CD4-positive, alpha-beta T cell treated with Interleukin-15 for 4 hours (primary cell): Measurements from ENCODE around the gene PTGES2.
"Not testable (repeated sequence)": the region's sequence is repeated elsewhere in the genome, so short reads cannot be mapped to it uniquely, and the experiment has no call there.

Experiments
- DNase-seq: peaks from one replicate; pipeline ENCODE4 v3.0.0-alpha.2; 2020; ENCODE audit warnings: low spot score

The PTGES2 gene

DNA sequence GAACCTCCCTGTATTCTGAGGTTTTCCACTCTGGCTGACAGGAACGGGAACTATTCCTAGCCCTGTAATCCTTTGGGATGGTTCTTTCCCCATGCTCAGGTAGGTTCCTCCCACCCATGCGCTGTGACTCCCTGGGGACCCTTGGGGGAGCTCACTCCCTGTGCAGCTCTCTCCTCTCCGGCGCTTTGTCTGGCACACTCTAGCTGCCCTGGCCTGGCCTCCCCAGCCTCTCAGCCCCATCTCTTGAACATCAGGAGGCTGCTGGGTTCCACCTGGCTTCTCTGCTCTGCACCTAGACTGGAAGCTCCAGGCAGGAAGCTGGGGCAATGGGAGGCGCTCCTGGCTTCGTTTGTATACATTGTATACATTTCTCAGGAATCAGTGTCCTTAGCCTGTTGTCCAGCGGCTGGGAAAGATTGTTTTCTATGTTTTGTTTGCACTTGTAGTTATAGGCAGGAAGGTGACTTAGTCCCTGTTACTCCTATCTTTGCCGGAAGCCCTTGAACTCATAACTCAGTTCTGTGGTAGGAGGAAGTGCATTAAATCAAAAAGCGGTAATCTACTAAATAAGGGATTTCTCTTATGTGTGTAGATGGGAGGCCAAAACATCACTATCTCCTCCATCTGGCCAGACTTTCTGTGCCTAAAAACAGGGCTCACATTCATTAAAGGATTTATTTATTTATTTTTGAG lies 39.1 kb downstream of the PTGES2 start:
- no peak for DNase-seq

DNA sequence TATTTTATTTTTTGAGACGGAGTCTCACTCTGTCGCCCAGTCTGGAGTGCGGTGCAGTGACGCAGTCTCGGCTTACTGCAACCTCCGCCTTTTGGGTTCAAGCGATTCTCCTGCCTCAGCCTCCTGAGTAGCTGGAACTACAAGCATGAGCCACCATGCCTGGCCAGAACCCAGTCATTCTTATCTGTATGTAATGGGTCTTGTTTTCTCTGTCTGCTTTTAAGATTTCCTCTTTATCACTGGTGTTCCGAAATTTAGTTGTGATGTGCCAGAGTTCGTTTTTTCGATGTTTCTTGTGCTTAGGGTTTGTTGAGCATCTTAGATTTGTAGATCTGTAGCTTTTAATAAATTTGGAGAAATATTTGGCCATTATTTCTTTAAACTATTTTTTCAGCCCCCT lies 40.3 kb downstream of the PTGES2 start:
- no peak for DNase-seq

DNA sequence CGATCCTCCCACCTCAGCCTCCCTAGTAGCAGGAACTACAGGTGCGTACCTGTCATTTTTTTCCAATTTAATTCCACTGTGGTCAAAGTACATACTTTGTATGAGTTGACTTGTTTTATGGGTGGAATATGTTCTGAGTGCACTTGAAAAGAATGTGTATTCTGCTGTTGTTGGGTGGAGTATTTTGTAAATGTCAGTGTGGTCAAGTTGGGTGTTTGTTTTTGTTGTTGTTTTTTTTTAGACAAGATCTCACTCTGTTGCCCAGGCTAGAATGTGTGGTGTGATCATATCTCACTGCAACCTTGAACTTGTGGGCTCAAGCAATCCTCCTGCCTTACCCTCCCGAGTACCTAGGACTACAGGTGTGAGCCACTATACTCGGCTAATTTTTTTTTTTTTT lies 41.6 kb downstream of the PTGES2 start:
- no peak for DNase-seq

GRCh38 chr9:128084746-128085145 lies 42.8 kb downstream of the PTGES2 start:
- DNase-seq: no peak

GRCh38 chr9:128082151-128082550 lies 45.4 kb downstream of the PTGES2 start:
- no peak for DNase-seq

- DNase-seq: no peak
Measured at GRCh38 chr9:128081056-128081455, 46.5 kb downstream of the PTGES2 start.

DNA sequence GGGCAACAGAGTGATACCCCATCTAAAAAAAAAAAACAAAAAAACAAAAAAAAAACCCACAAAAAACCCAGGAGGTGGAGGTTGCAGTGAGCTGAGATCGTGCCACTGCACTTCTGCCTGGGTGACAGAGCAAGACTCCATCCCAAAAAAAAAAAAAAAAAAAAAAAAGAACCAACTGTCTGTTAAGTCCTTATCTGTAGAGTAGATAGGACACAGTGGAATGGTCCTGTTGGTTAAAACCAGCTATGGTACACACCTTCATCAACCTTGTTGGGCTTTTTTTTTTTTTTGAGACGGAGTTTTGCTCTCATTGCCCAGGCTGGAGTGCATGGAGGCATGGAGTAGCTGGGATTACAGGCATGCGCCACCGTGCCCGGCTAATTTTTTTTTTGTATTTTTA lies 47.3 kb downstream of the PTGES2 start:
- no peak for DNase-seq

GRCh38 chr9:128078504-128079434 lies 48.8 kb downstream of the PTGES2 start:
- DNase-seq: no peak

GRCh38 chr9:128077847-128078503 lies 49.6 kb downstream of the PTGES2 start:
- no peak for DNase-seq

DNA sequence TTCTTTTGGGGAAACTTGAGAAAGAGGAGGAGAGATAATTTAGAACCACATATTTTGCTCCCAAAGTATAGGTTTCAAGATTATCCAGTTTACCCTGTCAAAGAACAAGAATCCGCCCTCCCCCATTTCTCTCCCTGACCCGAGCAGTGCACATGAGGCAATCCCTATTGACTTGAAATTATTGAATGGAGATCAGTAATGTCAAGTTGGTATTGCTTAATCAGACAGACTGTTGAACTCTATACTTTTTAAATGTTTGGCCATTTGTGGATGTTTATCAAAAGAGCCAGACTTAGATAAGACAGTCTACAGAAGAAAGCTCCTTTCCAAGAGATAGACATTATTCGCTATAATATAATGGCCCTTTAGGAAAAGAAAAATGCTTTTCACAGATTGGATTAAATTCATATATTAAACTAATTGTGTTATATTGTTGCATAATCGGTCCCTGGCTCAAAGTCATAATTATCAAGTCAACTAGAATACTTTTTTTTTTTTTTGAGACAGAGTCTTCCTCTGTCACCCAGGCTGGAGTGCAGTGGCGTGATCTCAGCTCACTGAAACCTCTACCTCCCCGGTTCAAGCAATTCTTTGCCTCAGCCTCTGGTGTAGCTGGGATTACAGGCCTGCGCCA lies 54.2 kb downstream of the PTGES2 start:
- DNase-seq: no peak

DNA sequence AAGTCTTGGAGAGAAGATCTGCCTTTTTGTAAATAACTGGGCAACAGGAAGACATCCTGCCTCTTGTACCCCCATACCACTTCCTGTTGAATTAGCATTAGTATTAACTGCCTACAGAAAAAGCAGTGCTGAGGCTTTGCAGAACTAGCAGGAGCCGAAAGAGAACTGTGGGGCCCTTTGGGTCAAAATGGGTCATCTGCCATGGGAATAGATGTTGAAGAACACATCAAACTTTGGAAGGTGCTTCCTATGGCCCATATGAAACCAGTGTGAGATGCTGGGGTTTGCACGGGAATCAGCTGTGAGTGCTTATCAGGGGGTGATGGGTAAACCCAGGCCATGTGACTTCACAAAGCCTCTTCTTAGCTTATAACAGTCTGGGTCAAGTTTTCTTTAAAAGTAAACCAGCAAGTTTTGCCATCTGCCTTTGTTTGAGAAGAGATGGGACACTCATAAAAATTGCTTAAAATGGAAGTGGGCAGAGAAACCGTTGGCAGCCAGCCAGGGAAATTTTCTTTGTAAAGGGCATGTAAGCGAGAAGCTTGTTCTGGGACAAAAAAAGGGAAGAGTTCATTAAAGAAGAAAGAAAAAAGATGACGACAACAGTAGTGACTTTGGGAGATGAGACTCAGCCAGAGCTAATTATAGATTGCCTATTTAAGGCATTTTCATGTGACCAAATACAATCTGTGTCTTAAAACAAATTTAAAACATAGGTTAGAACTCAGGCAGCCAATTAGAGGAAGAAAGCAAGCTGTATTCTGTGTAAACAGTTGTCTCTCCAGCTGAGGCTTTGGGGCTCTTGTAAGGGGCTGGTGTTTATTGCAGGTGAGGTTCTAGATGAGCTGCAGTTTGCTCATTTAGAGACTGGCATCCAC lies 55.1 kb downstream of the PTGES2 start:
- peak; percentile 61 for DNase-seq

GRCh38 chr9:128071475-128071874 lies 56.1 kb downstream of the PTGES2 start:
- not testable (repeated sequence) for DNase-seq

DNA sequence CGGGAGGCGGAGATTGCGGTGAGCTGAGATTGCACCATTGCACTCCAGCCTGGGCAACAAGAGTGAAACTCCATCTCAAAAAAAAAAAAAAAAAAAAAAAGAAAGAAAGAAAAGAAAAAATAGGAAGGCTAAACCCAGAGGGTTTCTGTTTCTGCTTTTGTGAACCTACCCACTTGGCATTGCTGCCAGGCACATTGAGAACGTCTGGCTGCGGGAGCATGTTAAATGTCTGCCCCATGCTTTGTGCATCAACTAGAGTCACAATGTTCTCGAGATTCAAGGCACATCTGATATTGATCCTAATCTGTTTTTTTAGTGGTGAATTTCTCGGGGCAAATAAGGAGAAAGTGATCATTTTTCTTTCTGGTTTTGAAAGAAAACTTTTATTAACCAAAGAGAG lies 56.7 kb downstream of the PTGES2 start:
- no peak for DNase-seq
